ENCODE data around the gene FAXC.

The FAXC gene

GRCh38 chr6:99225172-99225571, 124.3 kb downstream of the FAXC start:
- DNase-seq (ENCODE audit: extremely low read depth, insufficient read length) = no peak
- Histone ChIP-seq H3K27me3 (replicated peaks; ENCODE audit: control insufficient read depth, insufficient read depth, low read length) (no peaks in the 10 kb centered on the region), H3K36me3 (ENCODE audit: control insufficient read depth, insufficient read depth, low read length) (no peaks in the 10 kb centered on the region), H3K4me3 (replicated peaks; ENCODE audit: low read depth, low read length) (no peak overlapping the region)
- no peak for TF ChIP-seq CTCF (IDR thresholded peaks at IDR 0.05; ENCODE audit: insufficient read depth, low read length, poor library complexity, severe bottlenecking)
